HAP-1 (cell line): ENCODE measurements around the gene IMMP2L.

Experiments used
- DNase-seq, 2 experiments: peaks; one replicate each; pipeline ENCODE4 v3.0.0-alpha.2; 2016 to 2020; ENCODE audit warnings: low spot score in 2 of 2
- H3K27me3 ChIP-seq: fragments of 250-450 bp; sonication (Bioruptor Pico); 2 replicates; pipeline ENCODE4 v1.5.1; 2020; ENCODE audit warnings: low read depth, mild to moderate bottlenecking, moderate library complexity
- H3K36me3 ChIP-seq: fragments of 250-450 bp; sonication (Bioruptor Pico); replicated peaks from 2 replicates; pipeline ENCODE4 v1.5.1; 2020; ENCODE audit warnings: mild to moderate bottlenecking
- H3K4me1 ChIP-seq: fragments of 250-450 bp; sonication (Bioruptor Pico); 2 replicates; pipeline ENCODE4 v1.5.1; 2020; ENCODE audit warnings: mild to moderate bottlenecking
- H3K4me3 ChIP-seq: fragments of 250-450 bp; sonication (Bioruptor Pico); 2 replicates; pipeline ENCODE4 v1.5.1; 2020; ENCODE audit warnings: mild to moderate bottlenecking, moderate library complexity
- H3K9me3 ChIP-seq: fragments of 250-450 bp; sonication (Bioruptor Pico); 2 replicates; pipeline ENCODE4 v1.5.1; 2020; ENCODE audit warnings: mild to moderate bottlenecking, moderate library complexity
- in situ Hi-C: fragments of 300-500 bp; cut with MboI; formaldehyde crosslinking; loops from 3 replicates; pipeline ENCODE4 v1.14.3; 2020; ENCODE audit warnings: low sequenced_read_pairs, inconsistent platforms, mixed read lengths

IMMP2L gene

GRCh38 chr7:111223802-111224253, 338.5 kb downstream of the IMMP2L start:
- Histone ChIP-seq H3K4me1 (peaks cover 3% of the 10 kb centered on the region; the same call in 1 of the 2 replicates), H3K27me3 (no peaks in the 10 kb centered on the region), H3K9me3 (no peaks in the 10 kb centered on the region), H3K4me3 (no peak overlapping the region), H3K36me3 (no peaks in the 10 kb centered on the region)
- in situ Hi-C loops, result no loop called here
- DNase-seq, result no peak

- Histone ChIP-seq H3K27me3 (no peaks in the 10 kb centered on the region), H3K4me3 (no peak overlapping the region), H3K36me3 (no peaks in the 10 kb centered on the region), H3K4me1 (no peaks in the 10 kb centered on the region), H3K9me3 (no peaks in the 10 kb centered on the region)
- no peak for DNase-seq
- in situ Hi-C loops, result no loop called here
Measured at GRCh38 chr7:111215550-111215949, 346.7 kb downstream of the IMMP2L start.

GRCh38 chr7:111212857-111213523, 349.3 kb downstream of the IMMP2L start:
- in situ Hi-C loops, result no loop called here
- Histone ChIP-seq H3K27me3 (no peaks in the 10 kb centered on the region), H3K4me3 (no peak overlapping the region), H3K9me3 (no peaks in the 10 kb centered on the region), H3K4me1 (no peaks in the 10 kb centered on the region), H3K36me3 (no peaks in the 10 kb centered on the region)
- DNase-seq, result no peak

- in situ Hi-C loops, result no loop called here
- DNase-seq, result no peak
Measured at GRCh38 chr7:111210996-111211395, 351.3 kb downstream of the IMMP2L start.

GRCh38 chr7:111210043-111210442, 352.2 kb downstream of the IMMP2L start:
- Histone ChIP-seq H3K4me1 (no peaks in the 10 kb centered on the region), H3K36me3 (no peaks in the 10 kb centered on the region), H3K9me3 (no peaks in the 10 kb centered on the region), H3K4me3 (no peak overlapping the region), H3K27me3 (no peaks in the 10 kb centered on the region)
- DNase-seq, result no peak
- in situ Hi-C loops, result no loop called here

More at GRCh38 chr7:111210996-111211395, 351.3 kb downstream of the IMMP2L start:
- H3K9me3 ChIP-seq, result no peaks in the 10 kb centered on the region
- no peaks in the 10 kb centered on the region for H3K36me3 ChIP-seq
- H3K27me3 ChIP-seq, result no peaks in the 10 kb centered on the region
- H3K4me1 ChIP-seq, result no peaks in the 10 kb centered on the region
- no peak overlapping the region for H3K4me3 ChIP-seq

GRCh38 chr7:111205251-111205650, 357.0 kb downstream of the IMMP2L start:
- H3K9me3 ChIP-seq, result no peaks in the 10 kb centered on the region
- H3K27me3 ChIP-seq, result no peaks in the 10 kb centered on the region
- no peak for DNase-seq
- H3K4me3 ChIP-seq, result no peak overlapping the region
- in situ Hi-C loops, result no loop called here
- no peaks in the 10 kb centered on the region for H3K4me1 ChIP-seq
- H3K36me3 ChIP-seq, result no peaks in the 10 kb centered on the region

GRCh38 chr7:111202321-111202720, 360.0 kb downstream of the IMMP2L start:
- H3K4me1 ChIP-seq, result no peaks in the 10 kb centered on the region
- in situ Hi-C loops, result no loop called here
- H3K9me3 ChIP-seq, result no peaks in the 10 kb centered on the region
- no peak overlapping the region for H3K4me3 ChIP-seq
- DNase-seq, result no peak
- H3K36me3 ChIP-seq, result no peaks in the 10 kb centered on the region
- H3K27me3 ChIP-seq, result no peaks in the 10 kb centered on the region

- H3K9me3 ChIP-seq, result no peaks in the 10 kb centered on the region
- H3K4me3 ChIP-seq, result no peak overlapping the region
- no peaks in the 10 kb centered on the region for H3K36me3 ChIP-seq
- no peaks in the 10 kb centered on the region for H3K4me1 ChIP-seq
- in situ Hi-C loops, result no loop called here
- no peaks in the 10 kb centered on the region for H3K27me3 ChIP-seq
- DNase-seq, result no peak
Measured at GRCh38 chr7:111199643-111200042, 362.6 kb downstream of the IMMP2L start.

GRCh38 chr7:111198255-111198654, 364.0 kb downstream of the IMMP2L start:
- no peaks in the 10 kb centered on the region for H3K36me3 ChIP-seq
- in situ Hi-C loops, result no loop called here
- H3K27me3 ChIP-seq, result no peaks in the 10 kb centered on the region
- H3K9me3 ChIP-seq, result no peaks in the 10 kb centered on the region
- no peaks in the 10 kb centered on the region for H3K4me1 ChIP-seq
- DNase-seq, result no peak
- H3K4me3 ChIP-seq, result no peak overlapping the region

GRCh38 chr7:111196655-111197054, 365.6 kb downstream of the IMMP2L start:
- in situ Hi-C loops, result no loop called here
- Histone ChIP-seq H3K27me3 (no peaks in the 10 kb centered on the region), H3K9me3 (no peaks in the 10 kb centered on the region), H3K4me3 (no peak overlapping the region), H3K4me1 (0 out of 2 replicates have a peak, but pooled peaks cover 2% of the 10 kb centered on the region), H3K36me3 (no peaks in the 10 kb centered on the region)
- no peak for DNase-seq

GRCh38 chr7:111192614-111193413, 369.5 kb downstream of the IMMP2L start:
- Histone ChIP-seq H3K4me3 (no peak overlapping the region), H3K9me3 (no peaks in the 10 kb centered on the region), H3K4me1 (0 out of 2 replicates have a peak, but pooled peaks cover 2% of the 10 kb centered on the region), H3K27me3 (no peaks in the 10 kb centered on the region), H3K36me3 (no peaks in the 10 kb centered on the region)
- peak in 1 of 2 experiments; percentile 29 for DNase-seq
- in situ Hi-C loops, result no loop called here

GRCh38 chr7:111190804-111191203, 371.5 kb downstream of the IMMP2L start:
- Histone ChIP-seq H3K4me3 (no peak overlapping the region), H3K4me1 (0 out of 2 replicates have a peak, but pooled peaks cover 2% of the 10 kb centered on the region), H3K36me3 (no peaks in the 10 kb centered on the region), H3K27me3 (no peaks in the 10 kb centered on the region), H3K9me3 (no peaks in the 10 kb centered on the region)
- in situ Hi-C loops, result no loop called here
- DNase-seq, result no peak

- Histone ChIP-seq H3K4me1 (no peaks in the 10 kb centered on the region), H3K4me3 (no peak overlapping the region), H3K36me3 (no peaks in the 10 kb centered on the region), H3K9me3 (no peaks in the 10 kb centered on the region), H3K27me3 (no peaks in the 10 kb centered on the region)
- no peak for DNase-seq
- in situ Hi-C loops, result no loop called here
Measured at GRCh38 chr7:111184987-111185386, 377.3 kb downstream of the IMMP2L start.

- no peaks in the 10 kb centered on the region for H3K4me1 ChIP-seq
- in situ Hi-C loops, result no loop called here
- no peaks in the 10 kb centered on the region for H3K36me3 ChIP-seq
- H3K9me3 ChIP-seq, result no peaks in the 10 kb centered on the region
- H3K4me3 ChIP-seq, result no peak overlapping the region
- DNase-seq, result no peak
- no peaks in the 10 kb centered on the region for H3K27me3 ChIP-seq
Measured at GRCh38 chr7:111183321-111183720, 379.0 kb downstream of the IMMP2L start.
